LNCaP clone FGC (cell line): ENCODE measurements around the gene KRT79.

ENCODE experiments used
- DNase-seq: peaks from one replicate; pipeline ENCODE4 v3.0.0-alpha.2; 2011; ENCODE audit warnings: low read depth
- H3K4me3 ChIP-seq: 2 replicates; pipeline ENCODE4 v1.5.1; 2011; ENCODE audit warnings: mild to moderate bottlenecking, low read depth, low read length, control low read depth
- CTCF ChIP-seq: IDR thresholded peaks from 2 replicates; pipeline ENCODE4 v1.5.1; 2012; ENCODE audit warnings: mild to moderate bottlenecking; ENCODE audit not compliant: control insufficient read depth, insufficient read depth; ENCODE audit errors: extremely low read depth

Gene KRT79

GRCh38 chr12:52791271-52792184 is 42.6 kb downstream of the KRT79 start:
- H3K4me3 ChIP-seq: no peak overlapping the region
- TF ChIP-seq CTCF: no peak
- DNase-seq: no peak

GRCh38 chr12:52790427-52791270 is 43.5 kb downstream of the KRT79 start:
- no peak overlapping the region for H3K4me3 ChIP-seq
- no peak for DNase-seq
- TF ChIP-seq CTCF: no peak

GRCh38 chr12:52789637-52790426 is 44.3 kb downstream of the KRT79 start:
- no peak for TF ChIP-seq CTCF
- H3K4me3 ChIP-seq: no peak overlapping the region
- DNase-seq: no peak

- DNase-seq: no peak
- no peak for TF ChIP-seq CTCF
- no peak overlapping the region for H3K4me3 ChIP-seq
These were observed 45.1 kb downstream of the KRT79 start for GRCh38 chr12:52788876-52789636.

- no peak for TF ChIP-seq CTCF
- no peak for DNase-seq
- no peak overlapping the region for H3K4me3 ChIP-seq
These were observed 45.8 kb downstream of the KRT79 start for GRCh38 chr12:52788192-52788875.
